Measurements from ENCODE around the gene PLVAP.

PLVAP gene

GRCh38 chr19:17322854-17323253 lies 54.3 kb downstream of the PLVAP start:
- H2AFZ ChIP-seq (ENCODE audit: low read depth, low read length, severe bottlenecking) = no peak overlapping the region
- no peak overlapping the region for H3K9ac ChIP-seq (ENCODE audit: low read length)
- H4K20me1 ChIP-seq (ENCODE audit: low read depth, low read length) = no peaks in the 10 kb centered on the region
- H3K4me2 ChIP-seq (ENCODE audit: low read depth, low read length, poor library complexity, severe bottlenecking) = no peak overlapping the region
- H3K9me3 ChIP-seq (ENCODE audit: insufficient read depth, low read length) = no peaks in the 10 kb centered on the region
- TF ChIP-seq CTCF (IDR thresholded peaks at IDR 0.05; ENCODE audit: insufficient read depth, low read length, poor library complexity, severe bottlenecking) (no peak), EZH2phosphoT487 (conservative IDR thresholded peaks at IDR 0.05; ENCODE audit: low read length) (no peak)
- no peaks in the 10 kb centered on the region for H3K36me3 ChIP-seq (ENCODE audit: low read length)
- H3K9me2 ChIP-seq (replicated peaks; ENCODE audit: insufficient read depth, low read length) = no peaks in the 10 kb centered on the region
- no peaks in the 10 kb centered on the region for H3K27me3 ChIP-seq (ENCODE audit: low read length)
- H3K79me2 ChIP-seq (ENCODE audit: insufficient read depth, low read length) = no peaks in the 10 kb centered on the region
- H3F3A ChIP-seq (ENCODE audit: insufficient read depth) = peaks cover 3% of the 10 kb centered on the region; the same call in 1 of the 2 replicates
- no peak overlapping the region for H3K27ac ChIP-seq (ENCODE audit: low read depth, low read length)
- H3K4me3 ChIP-seq (ENCODE audit: insufficient read depth, low read length, poor library complexity, severe bottlenecking) = no peak overlapping the region

GRCh38 chr19:17321655-17322489 lies 55.3 kb downstream of the PLVAP start:
- H3F3A ChIP-seq (ENCODE audit: insufficient read depth) = peaks cover 3% of the 10 kb centered on the region; the same call in 1 of the 2 replicates
- H3K36me3 ChIP-seq (ENCODE audit: low read length) = no peaks in the 10 kb centered on the region
- TF ChIP-seq EZH2phosphoT487 (conservative IDR thresholded peaks at IDR 0.05; ENCODE audit: low read length) (no peak), CTCF (IDR thresholded peaks at IDR 0.05; ENCODE audit: insufficient read depth, low read length, poor library complexity, severe bottlenecking) (no peak)
- H3K27me3 ChIP-seq (ENCODE audit: low read length) = no peaks in the 10 kb centered on the region
- no peak overlapping the region for H3K9ac ChIP-seq (ENCODE audit: low read length)
- no peaks in the 10 kb centered on the region for H4K20me1 ChIP-seq (ENCODE audit: low read depth, low read length)
- H2AFZ ChIP-seq (ENCODE audit: low read depth, low read length, severe bottlenecking) = no peak overlapping the region
- no peak overlapping the region for H3K4me3 ChIP-seq (ENCODE audit: insufficient read depth, low read length, poor library complexity, severe bottlenecking)
- no peaks in the 10 kb centered on the region for H3K9me3 ChIP-seq (ENCODE audit: insufficient read depth, low read length)
- H3K9me2 ChIP-seq (replicated peaks; ENCODE audit: insufficient read depth, low read length) = no peaks in the 10 kb centered on the region
- no peaks in the 10 kb centered on the region for H3K79me2 ChIP-seq (ENCODE audit: insufficient read depth, low read length)
- no peak overlapping the region for H3K4me2 ChIP-seq (ENCODE audit: low read depth, low read length, poor library complexity, severe bottlenecking)
- no peak overlapping the region for H3K27ac ChIP-seq (ENCODE audit: low read depth, low read length)

GRCh38 chr19:17320435-17320834 lies 56.7 kb downstream of the PLVAP start:
- Histone ChIP-seq H2AFZ (ENCODE audit: low read depth, low read length, severe bottlenecking) (no peak overlapping the region), H3K4me3 (ENCODE audit: insufficient read depth, low read length, poor library complexity, severe bottlenecking) (no peak overlapping the region), H3K9me2 (replicated peaks; ENCODE audit: insufficient read depth, low read length) (no peaks in the 10 kb centered on the region), H3F3A (ENCODE audit: insufficient read depth) (no peaks in the 10 kb centered on the region), H3K9me3 (ENCODE audit: insufficient read depth, low read length) (no peaks in the 10 kb centered on the region), H3K27me3 (ENCODE audit: low read length) (no peaks in the 10 kb centered on the region), H3K79me2 (ENCODE audit: insufficient read depth, low read length) (no peaks in the 10 kb centered on the region), H3K27ac (ENCODE audit: low read depth, low read length) (no peak overlapping the region), H4K20me1 (ENCODE audit: low read depth, low read length) (no peaks in the 10 kb centered on the region), H3K9ac (ENCODE audit: low read length) (no peak overlapping the region), H3K36me3 (ENCODE audit: low read length) (no peaks in the 10 kb centered on the region), H3K4me2 (ENCODE audit: low read depth, low read length, poor library complexity, severe bottlenecking) (no peak overlapping the region)
- no peak for TF ChIP-seq EZH2phosphoT487 (conservative IDR thresholded peaks at IDR 0.05; ENCODE audit: low read length)
